NCI-H2227 (cell line): ENCODE data around the gene PPARD.
A peak's percentile ranks its signal among the peaks of the same experiment; 100 is the strongest.
"Not testable (repeated sequence)": the region's sequence is repeated elsewhere in the genome, so short reads cannot be mapped to it uniquely, and the experiment has no call there.

ENCODE experiments used
- DNase-seq: peaks from one replicate; lab custom pipeline; 2025; ENCODE audit not compliant: unreplicated experiment; lab: John Stamatoyannopoulos, UW

PPARD gene

DNA sequence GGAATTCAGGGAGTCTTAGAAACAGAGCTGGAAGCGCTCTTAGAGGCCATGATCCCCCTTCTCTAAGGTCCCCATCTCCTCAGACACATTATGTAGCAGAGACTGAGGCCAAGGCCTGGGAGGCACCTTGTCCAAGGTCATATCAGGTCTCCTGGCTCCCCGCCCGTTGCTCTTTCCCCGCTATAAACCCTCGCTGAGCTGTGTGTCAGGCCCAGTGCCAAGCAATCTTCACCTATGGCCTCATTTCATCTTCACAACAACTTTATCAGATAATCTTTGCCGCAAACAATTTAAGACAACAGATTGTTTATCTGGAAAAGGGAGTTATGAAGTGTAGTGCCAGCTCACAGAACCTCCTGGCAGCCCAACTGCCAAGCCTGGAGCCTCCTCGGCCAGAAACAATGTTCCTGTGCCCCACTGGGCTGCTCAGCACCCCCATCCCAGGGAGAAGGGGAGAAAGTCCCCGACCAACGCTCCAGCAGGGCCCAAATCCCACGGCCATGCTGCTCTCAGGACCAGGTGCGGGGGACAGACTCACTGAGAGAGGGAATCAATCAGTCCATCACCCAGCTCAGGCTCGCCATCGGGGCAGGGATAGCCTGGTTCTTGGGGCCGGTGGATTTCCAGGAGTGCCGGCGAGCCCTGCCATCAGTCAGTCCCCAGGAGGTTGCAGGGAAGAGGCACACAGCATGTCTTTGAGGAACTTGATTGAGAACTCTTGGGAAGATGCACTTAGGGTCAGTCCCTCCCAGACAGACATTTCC, 92.9 kb downstream of the PPARD start:
- DNase-seq = no peak

GRCh38 chr6:35436071-35436857, 93.9 kb downstream of the PPARD start:
- no peak for DNase-seq

DNA sequence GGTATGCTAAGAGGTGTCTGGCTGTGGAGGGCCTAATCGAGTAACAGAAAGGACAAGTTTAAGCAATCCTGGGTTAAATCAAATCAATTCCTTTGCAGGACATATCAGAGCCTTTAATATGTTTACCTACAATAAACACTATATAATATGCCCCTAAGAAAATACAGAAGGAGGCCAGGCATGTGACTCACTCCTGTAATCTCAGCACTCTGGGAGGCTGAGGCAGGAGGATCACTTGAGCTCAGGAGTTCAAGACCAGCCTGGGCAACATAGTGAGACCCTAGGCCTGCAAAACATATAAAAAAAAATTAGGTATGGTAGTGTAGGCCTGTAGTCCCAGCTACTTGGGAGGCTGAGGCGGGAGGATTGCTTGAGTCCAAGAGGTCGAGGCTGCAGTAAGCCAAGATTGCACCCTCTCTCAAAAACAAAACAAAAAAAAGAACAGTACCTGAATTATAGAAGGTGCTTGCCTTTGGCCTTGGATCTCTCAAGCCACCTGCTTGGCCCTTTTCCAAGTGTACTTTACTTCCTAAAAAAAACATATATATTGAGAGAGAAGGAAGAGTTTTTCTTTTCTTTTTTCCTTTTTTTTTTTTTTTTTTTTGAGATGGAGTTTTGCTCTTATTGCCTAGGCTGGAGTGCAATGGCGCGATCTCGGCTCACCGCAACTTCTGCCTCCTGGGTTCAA, 96.2 kb downstream of the PPARD start:
- DNase-seq = not testable (repeated sequence)

DNA sequence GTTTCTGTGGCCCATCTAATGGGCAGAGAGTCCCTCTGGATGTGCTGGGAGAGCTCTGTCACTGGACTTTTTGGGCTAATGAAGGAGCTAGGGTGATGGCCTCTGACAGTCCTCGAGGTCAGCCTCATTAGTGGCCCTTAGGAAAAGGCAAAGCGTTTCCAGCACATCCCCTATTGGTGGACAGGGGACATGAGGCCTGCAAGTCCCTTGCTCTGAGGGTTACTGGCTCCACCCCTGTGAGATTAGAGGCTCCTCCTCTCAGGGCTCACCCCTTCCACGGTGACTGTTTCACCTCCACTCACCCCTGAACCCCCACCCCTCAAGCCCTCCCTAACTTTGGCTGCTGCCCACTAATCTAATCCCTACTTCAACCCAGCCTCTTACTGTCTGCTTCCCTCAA, 97.0 kb downstream of the PPARD start:
- DNase-seq = no peak

- DNase-seq = no peak
Measured at GRCh38 chr6:35441205-35441604, 98.8 kb downstream of the PPARD start.

DNA sequence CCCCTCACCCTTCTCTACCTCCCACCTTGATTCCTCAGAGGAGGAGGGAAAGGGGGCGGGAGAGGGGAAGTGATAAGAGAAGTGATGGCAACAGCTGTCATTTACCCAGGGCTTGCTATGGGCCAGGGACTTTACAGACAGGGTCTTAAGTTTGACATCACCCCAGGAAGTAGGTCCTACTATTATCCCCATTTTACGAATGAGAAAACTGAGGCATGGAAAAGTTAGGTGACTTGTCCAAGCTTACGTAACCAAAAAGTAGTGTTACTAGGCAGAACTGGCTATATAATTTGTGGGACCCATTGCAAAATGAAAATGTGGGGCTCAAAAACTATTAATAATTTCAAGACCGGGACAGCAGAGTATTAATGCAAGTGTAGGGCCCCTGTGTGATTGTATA, 99.3 kb downstream of the PPARD start:
- DNase-seq = no peak

GRCh38 chr6:35442693-35443092, 100.3 kb downstream of the PPARD start:
- DNase-seq = no peak

DNA sequence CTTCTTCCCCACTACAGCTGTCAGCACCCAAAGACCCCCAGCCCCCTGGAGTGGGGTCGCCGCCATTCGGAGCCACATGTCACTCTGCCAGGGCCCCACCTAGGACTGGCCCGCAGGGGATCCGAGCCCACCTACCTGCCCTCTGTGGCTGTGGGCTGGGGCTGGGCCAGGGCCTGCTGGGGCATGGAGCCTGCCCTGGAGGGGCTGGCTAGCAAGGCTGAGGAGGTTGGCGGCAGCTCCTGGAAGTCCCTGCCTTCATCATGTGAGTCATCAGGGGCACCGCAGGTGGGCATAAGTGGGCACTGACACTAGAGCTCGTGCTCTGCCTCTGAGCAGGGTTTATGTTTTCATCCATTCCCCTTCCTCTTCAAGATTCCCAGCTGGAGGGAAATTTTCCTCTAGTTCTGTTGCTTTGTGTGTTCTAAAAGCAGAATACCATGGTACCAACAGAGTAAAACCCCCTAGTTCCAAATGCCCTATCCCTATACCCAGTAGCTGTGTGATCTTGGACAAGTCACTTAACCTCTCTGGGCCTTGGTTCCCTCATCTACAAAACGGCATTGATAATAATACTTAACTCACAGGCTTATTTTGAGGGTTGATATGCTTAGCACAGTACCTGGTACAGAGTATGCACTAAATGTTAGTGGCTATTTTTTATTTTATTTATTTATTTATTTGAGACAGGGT, 101.1 kb downstream of the PPARD start:
- DNase-seq = no peak

- no peak for DNase-seq
Measured at GRCh38 chr6:35445691-35446090, 103.3 kb downstream of the PPARD start.

GRCh38 chr6:35448191-35448590, 105.8 kb downstream of the PPARD start:
- DNase-seq = no peak

- peak; percentile 89 for DNase-seq
Measured at GRCh38 chr6:35449287-35449881, 107.0 kb downstream of the PPARD start.

GRCh38 chr6:35451354-35452182, 109.2 kb downstream of the PPARD start:
- DNase-seq = no peak

DNA sequence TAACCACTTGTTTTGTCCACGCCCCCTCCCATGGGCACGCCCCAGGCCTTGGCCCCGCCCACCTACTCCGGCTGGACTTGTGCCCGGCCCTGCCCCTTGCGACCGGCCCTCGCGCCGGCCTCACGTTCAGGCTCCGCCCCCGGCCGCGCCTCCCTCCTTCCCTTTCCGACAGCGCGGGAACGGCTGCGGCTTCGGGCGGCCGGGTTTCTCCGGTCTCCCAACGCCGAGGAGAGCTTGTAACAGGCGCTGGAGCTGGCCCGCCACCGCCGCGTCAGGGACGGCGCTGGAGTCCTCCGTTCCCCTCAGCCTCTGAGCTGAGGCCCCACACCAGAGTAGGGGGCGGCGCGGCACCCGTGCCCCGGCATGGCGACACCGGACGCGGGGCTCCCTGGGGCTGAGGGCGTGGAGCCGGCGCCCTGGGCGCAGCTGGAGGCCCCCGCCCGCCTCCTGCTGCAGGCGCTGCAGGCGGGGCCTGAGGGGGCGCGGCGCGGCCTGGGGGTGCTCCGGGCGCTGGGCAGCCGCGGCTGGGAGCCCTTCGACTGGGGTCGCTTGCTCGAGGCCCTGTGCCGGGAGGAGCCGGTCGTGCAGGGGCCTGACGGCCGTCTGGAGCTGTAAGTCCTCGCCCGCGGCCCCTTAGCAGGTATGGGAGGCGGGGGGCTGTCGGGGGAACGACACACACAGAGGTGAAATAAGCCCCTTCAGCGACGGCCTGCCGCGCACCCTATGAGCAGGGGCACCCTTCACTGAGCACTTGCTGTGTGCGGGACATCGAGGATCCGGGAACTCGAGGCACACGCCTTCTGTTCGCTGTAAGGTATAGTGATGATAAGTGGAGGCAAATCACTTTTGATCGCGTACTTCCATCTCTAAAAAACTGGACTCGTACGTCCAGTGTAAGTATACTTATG, 110.1 kb downstream of the PPARD start, which contains the start of gene FANCE:
Gene FANCE (plus strand): TSS at position 156 of the 908 bp plus-strand sequence. CDS start 208 bp downstream, at position 364.
- DNase-seq = peak; percentile 96

GRCh38 chr6:35453236-35453635, 110.9 kb downstream of the PPARD start:
- DNase-seq = no peak

GRCh38 chr6:35454391-35455110, 112.2 kb downstream of the PPARD start:
- DNase-seq = no peak

DNA sequence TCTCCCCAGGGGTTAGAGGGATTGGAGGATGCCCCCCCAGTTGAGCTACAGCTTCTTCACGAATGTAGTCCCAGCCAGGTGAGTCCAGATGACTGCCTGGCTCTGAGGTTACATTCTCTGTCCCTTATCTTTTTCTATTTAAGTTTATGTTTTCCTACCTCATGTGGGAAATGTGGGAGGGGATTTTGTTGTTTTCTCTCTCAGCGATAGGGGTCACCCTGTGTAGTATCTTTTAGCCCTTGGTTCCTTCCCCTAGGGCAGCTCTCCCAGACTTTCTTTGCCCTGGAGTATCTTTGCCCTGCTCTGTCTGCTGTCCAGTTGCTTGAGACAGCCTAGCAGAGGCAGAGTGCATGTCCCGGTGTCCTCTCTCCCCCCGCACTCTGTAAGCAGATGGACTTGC, 115.5 kb downstream of the PPARD start:
- DNase-seq = no peak

GRCh38 chr6:35461270-35461669, 118.9 kb downstream of the PPARD start:
- DNase-seq = no peak

DNA sequence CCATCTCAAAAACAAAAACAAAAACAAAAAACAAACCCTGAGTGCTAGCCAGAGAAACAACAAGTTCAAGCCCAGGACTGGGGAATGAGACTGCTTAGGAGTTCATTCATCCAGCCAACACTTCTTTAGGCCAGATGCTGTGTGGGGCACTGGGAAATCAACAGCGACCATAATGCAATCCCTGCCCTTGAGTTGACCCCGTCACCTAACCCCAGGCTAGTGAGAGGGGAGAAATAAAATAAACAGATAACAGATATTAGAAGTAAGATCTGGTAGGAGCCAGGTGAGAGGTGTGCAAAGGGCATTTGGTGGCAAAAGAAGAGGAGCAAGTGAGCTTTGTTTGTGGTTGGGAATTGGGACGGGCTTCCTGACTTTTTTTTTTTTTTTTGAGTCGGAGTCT, 120.9 kb downstream of the PPARD start:
- DNase-seq = no peak
